ENCODE data around the gene ERF. TPM values are rescaled to one million over a fixed set of nuclear protein-coding genes. Genes with fewer than 3 reads are reported as not detected.

ERF gene
- total and polyA plus RNA-seq, 2 of the 4 experiments (the other 2 are of a cell fraction), result 5.2 to 32.4 TPM

GRCh38 chr19:42216653-42217519 is 38.0 kb downstream of the ERF start (continued):
- TF ChIP-seq ELK1 (IDR thresholded peaks at IDR 0.05; ENCODE audit: borderline replicate concordance, low read depth, low read length), result no peak

- Histone ChIP-seq H2BK15ac (ENCODE audit: low read depth, low read length) (no peak overlapping the region), H2AK5ac (ENCODE audit: low read depth, low read length) (no peak overlapping the region; the same call in 1 of the 2 replicates), H3K23ac (ENCODE audit: low read depth, low read length) (no peak overlapping the region; the same call in 1 of the 2 replicates), H4K91ac (ENCODE audit: insufficient read depth, low read depth, low read length) (no peak overlapping the region), H3K18ac (ENCODE audit: low read depth, low read length) (no peak overlapping the region), H3K36me3 (ENCODE audit: control insufficient read depth, insufficient read depth, low read length) (peaks cover 5% of the 10 kb centered on the region), H2AK9ac (replicated peaks; ENCODE audit: low read depth, low read length, poor library complexity) (no peak overlapping the region), H3K27me3 (ENCODE audit: control insufficient read depth, insufficient read depth, low read length) (no peaks in the 10 kb centered on the region), H2BK20ac (ENCODE audit: low read depth, low read length) (no peak overlapping the region), H3K9me1 (ENCODE audit: insufficient read depth, low read length) (peaks cover 7% of the 10 kb centered on the region; the same call in 1 of the 2 replicates), H3K9ac (ENCODE audit: low read depth, low read length) (no peak overlapping the region), H2AFZ (replicated peaks; ENCODE audit: low read length, poor library complexity) (no peak overlapping the region), H3K4me1 (ENCODE audit: control insufficient read depth, insufficient read depth, low read length) (peaks cover 11% of the 10 kb centered on the region), H3K27ac (ENCODE audit: insufficient read depth, low read length) (no peak overlapping the region), H3K14ac (replicated peaks; ENCODE audit: low read depth, low read length) (no peak overlapping the region), H2BK120ac (ENCODE audit: low read depth, low read length) (no peak overlapping the region), H3K79me1 (ENCODE audit: low read depth in 1 of 2, low read length in 2 of 2) (peaks cover 35 to 82% of the 10 kb centered on the region in 2 experiments), H3K4ac (ENCODE audit: low read depth, low read length) (no peak overlapping the region), H4K8ac (ENCODE audit: low read depth in 2 of 2, low read length in 2 of 2) (no peak overlapping the region), H3K4me3 (ENCODE audit: insufficient read depth, low read depth, low read length) (no peak overlapping the region), H4K20me1 (ENCODE audit: insufficient read depth, low read length) (peaks cover 5% of the 10 kb centered on the region; the same call in 1 of the 2 replicates), H3K9me3 (ENCODE audit: control insufficient read depth, insufficient read depth, low read length) (no peaks in the 10 kb centered on the region), H3K4me2 (ENCODE audit: low read depth, low read length) (no peak overlapping the region), H4K5ac (ENCODE audit: low read depth, low read length) (no peak overlapping the region), H2BK5ac (ENCODE audit: low read depth, low read length, poor library complexity, severe bottlenecking) (no peak overlapping the region), H3K56ac (ENCODE audit: extremely low read depth, insufficient read depth, low read length) (no peak overlapping the region)
- ChIA-PET POLR2A (ENCODE audit: unreplicated experiment) (interaction anchor here (1.0 kb wide), 1 partner anchor 114 kb away, joined by 3 read pairs; no protein-coding TSS in a partner anchor), CTCF (interaction anchor here (0.9 to 1.1 kb wide), 2 partner anchors 24 to 30 kb away, joined by 3 read pairs; no protein-coding TSS in a partner anchor)
- WGBS, 2 experiments (ENCODE audit: extremely low coverage in 2 of 2, insufficient read length in 1 of 2), result 90% methylated on average over 2 of the region's 11 CpGs; no CpG with 5 or more reads in 1 of the 2 experiments
- in situ Hi-C loops (cut with MboI; ENCODE audit: low sequenced_read_pairs), result no loop called here
- ATAC-seq (ENCODE audit: low read depth), result no peak
- DNase-seq, result no peak
- dilution Hi-C loops (cut with HindIII; ENCODE audit: low sequenced_read_pairs, unreplicated experiment), result no loop called here
- BruUV-seq (replicated peaks), result no TSS peak
- intact Hi-C loops (cut with micrococcal nuclease), result no loop called here
- TF ChIP-seq MXI1 (IDR thresholded peaks at IDR 0.05; ENCODE audit: borderline replicate concordance, low read depth, low read length) (no peak), NFE2L2 (IDR thresholded peaks at IDR 0.05; ENCODE audit: low read depth, low read length) (no peak), MAZ (IDR thresholded peaks at IDR 0.05; ENCODE audit: borderline replicate concordance, low read depth, low read length) (no peak), USF2 (IDR thresholded peaks at IDR 0.05; ENCODE audit: low read depth, low read length) (no peak), RCOR1 (IDR thresholded peaks at IDR 0.05; ENCODE audit: insufficient replicate concordance, low read length) (no peak), CEBPB (IDR thresholded peaks at IDR 0.05; ENCODE audit: low read depth, low read length) (no peak), RAD21 (IDR thresholded peaks at IDR 0.05; ENCODE audit: low read length) (no peak), BHLHE40 (IDR thresholded peaks at IDR 0.05; ENCODE audit: low read depth, low read length) (no peak), MAFK (IDR thresholded peaks at IDR 0.05; ENCODE audit: low read depth, low read length) (no peak), CHD1 (IDR thresholded peaks at IDR 0.05; ENCODE audit: low read depth, low read length) (no peak), POLR2A (IDR thresholded peaks at IDR 0.05; ENCODE audit: low read depth, low read length) (no peak)
These were observed 40.0 kb downstream of the ERF start for GRCh38 chr19:42214810-42215485.
